ENCODE data around the gene PIM2.

DNA sequence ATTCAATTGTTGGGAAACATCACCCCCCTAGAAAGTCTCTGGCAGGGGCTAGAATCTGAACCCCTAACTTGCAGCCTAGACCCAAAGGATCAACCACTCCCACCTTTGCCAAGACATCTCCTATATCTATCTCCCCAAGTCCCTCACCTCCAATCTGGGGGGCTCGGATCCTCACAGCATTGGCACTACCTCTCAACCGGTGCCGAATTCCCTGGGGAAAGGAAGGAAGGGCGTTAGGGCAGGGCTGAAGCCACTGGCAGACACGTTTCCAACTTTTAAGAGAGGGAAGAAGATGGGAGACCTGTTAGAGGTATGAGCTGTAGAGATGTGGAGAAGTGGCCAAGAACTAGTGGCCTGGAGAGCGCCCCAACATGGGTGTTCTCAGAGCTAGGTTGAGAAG, 23.9 kb downstream of the PIM2 start:
- TF ChIP-seq EZH2 (IDR thresholded peaks at IDR 0.05): no peak
- no peak for TF ChIP-seq POLR2AphosphoS5 (IDR thresholded peaks at IDR 0.05; ENCODE audit: borderline replicate concordance, low read depth, low read length)
